Loucy (cell line): ENCODE data around the gene COX19.
"Not testable (repeated sequence)": the region's sequence is repeated elsewhere in the genome, so short reads cannot be mapped to it uniquely, and the experiment has no call there.

Source experiments
- H2AFZ ChIP-seq: fragments of 200-600 bp; sonication (generic); 2 replicates; pipeline ENCODE4 v1.6.0; 2016; ENCODE audit warnings: antibody characterized with exemption, mild to moderate bottlenecking, low read length, moderate library complexity
- H3F3A ChIP-seq: fragments of 200-600 bp; 2 replicates; pipeline ENCODE4 v1.6.0; 2016; ENCODE audit warnings: antibody characterized with exemption, low read depth, mild to moderate bottlenecking
- H3K27me3 ChIP-seq: fragments of 200-600 bp; sonication (generic); 2 replicates; pipeline ENCODE4 v1.6.1; 2014; ENCODE audit warnings: low read length, mild to moderate bottlenecking; ENCODE audit not compliant: insufficient read depth, poor library complexity, severe bottlenecking
- H3K36me3 ChIP-seq: fragments of 200-600 bp; sonication (generic); 2 replicates; pipeline ENCODE4 v1.6.1; 2016; ENCODE audit warnings: low read length; ENCODE audit not compliant: insufficient read depth
- H3K4me1 ChIP-seq: fragments of 200-600 bp; sonication (generic); 2 replicates; pipeline ENCODE4 v1.5.1; 2014; ENCODE audit warnings: low read length, mild to moderate bottlenecking; ENCODE audit not compliant: insufficient read depth, poor library complexity, severe bottlenecking
- H3K4me2 ChIP-seq: fragments of 200-600 bp; sonication (generic); 2 replicates; pipeline ENCODE4 v1.6.0; 2014; ENCODE audit warnings: antibody characterized with exemption, low read length, low read depth, mild to moderate bottlenecking; ENCODE audit not compliant: poor library complexity, severe bottlenecking
- H3K4me3 ChIP-seq: fragments of 200-600 bp; sonication (generic); 2 replicates; pipeline ENCODE4 v1.5.1; 2014; ENCODE audit warnings: low read length, mild to moderate bottlenecking, mixed read lengths; ENCODE audit not compliant: poor library complexity, severe bottlenecking
- H3K79me2 ChIP-seq: fragments of 200-600 bp; sonication (generic); 2 replicates; pipeline ENCODE4 v1.6.1; 2014; ENCODE audit warnings: low read length; ENCODE audit not compliant: insufficient read depth
- H3K9ac ChIP-seq: fragments of 200-600 bp; sonication (generic); 2 replicates; pipeline ENCODE4 v1.6.0; 2014; ENCODE audit warnings: mild to moderate bottlenecking, low read depth, low read length, moderate library complexity; ENCODE audit not compliant: poor library complexity, severe bottlenecking
- H3K9me2 ChIP-seq: fragments of 200-600 bp; sonication (generic); replicated peaks from 2 replicates; pipeline ENCODE4 v1.6.1; 2016; ENCODE audit warnings: low read depth, low read length, mixed read lengths
- H3K9me3 ChIP-seq: fragments of 200-600 bp; sonication (generic); 2 replicates; pipeline ENCODE4 v1.6.1; 2014; ENCODE audit warnings: mild to moderate bottlenecking, antibody characterized with exemption, low read length, low read depth; ENCODE audit not compliant: insufficient read depth
- H4K20me1 ChIP-seq: fragments of 200-600 bp; sonication (generic); 2 replicates; pipeline ENCODE4 v1.6.0; 2014; ENCODE audit warnings: antibody characterized with exemption, low read length, mild to moderate bottlenecking; ENCODE audit not compliant: insufficient read depth, poor library complexity, severe bottlenecking
- EZH2phosphoT487 ChIP-seq: fragments of 200-600 bp; IDR thresholded peaks from 2 replicates; pipeline ENCODE4 v1.6.1; 2018; ENCODE audit warnings: antibody characterized with exemption, mild to moderate bottlenecking, moderate library complexity, borderline replicate concordance
- TF ChIP-seq, protein P1 (sequence below): fragments of 200-600 bp; sonication (generic); conservative IDR thresholded peaks from 2 replicates; pipeline ENCODE4 v1.5.1; 2014; ENCODE audit warnings: mild to moderate bottlenecking, antibody characterized with exemption, low read length

COX19 gene

DNA sequence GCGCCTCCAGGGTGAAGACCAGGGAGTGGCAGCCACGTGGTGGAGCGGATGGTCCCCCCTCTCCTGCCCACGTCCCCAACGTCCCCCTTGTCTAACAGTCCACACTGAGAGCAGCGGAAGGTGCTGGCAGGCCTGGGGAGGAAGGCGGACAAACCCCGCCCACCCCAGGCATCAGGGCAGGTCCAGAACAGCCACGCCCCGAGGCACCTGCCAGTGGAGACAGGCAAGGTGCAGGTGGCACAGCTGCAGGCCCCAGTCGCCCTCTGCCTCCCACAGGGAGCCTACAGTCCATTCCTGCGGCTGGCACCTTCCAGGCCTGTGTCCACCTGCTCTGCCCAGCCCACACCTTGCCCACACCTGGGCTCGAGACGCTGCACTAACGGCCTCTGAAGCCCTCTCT, 32.6 kb upstream of the COX19 start:
- Histone ChIP-seq H3K4me2 (no peak overlapping the region), H3K4me3 (no peak overlapping the region), H3K36me3 (peaks cover 9% of the 10 kb centered on the region; the same call in 1 of the 2 replicates)

DNA sequence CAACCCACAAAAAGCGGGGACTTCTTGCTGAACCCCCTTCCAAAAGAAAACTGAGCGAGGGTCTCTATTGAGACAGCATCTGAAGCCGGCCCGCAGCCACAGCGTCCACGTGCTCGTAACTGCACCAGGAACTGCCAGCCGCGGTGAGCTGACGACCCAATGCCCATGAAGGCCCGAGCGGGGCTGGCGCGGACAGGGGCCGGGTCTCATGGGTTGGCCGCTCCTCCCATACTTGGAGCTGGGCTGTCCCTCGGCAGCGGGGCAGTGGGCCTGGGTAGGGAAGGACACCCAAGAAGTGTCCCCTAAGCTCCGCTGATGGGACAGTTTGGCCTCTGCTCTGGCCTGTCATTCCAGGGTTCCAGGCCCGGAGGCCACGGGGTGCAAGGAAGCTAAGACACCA, 30.0 kb upstream of the COX19 start:
- TF ChIP-seq, protein P1, sequence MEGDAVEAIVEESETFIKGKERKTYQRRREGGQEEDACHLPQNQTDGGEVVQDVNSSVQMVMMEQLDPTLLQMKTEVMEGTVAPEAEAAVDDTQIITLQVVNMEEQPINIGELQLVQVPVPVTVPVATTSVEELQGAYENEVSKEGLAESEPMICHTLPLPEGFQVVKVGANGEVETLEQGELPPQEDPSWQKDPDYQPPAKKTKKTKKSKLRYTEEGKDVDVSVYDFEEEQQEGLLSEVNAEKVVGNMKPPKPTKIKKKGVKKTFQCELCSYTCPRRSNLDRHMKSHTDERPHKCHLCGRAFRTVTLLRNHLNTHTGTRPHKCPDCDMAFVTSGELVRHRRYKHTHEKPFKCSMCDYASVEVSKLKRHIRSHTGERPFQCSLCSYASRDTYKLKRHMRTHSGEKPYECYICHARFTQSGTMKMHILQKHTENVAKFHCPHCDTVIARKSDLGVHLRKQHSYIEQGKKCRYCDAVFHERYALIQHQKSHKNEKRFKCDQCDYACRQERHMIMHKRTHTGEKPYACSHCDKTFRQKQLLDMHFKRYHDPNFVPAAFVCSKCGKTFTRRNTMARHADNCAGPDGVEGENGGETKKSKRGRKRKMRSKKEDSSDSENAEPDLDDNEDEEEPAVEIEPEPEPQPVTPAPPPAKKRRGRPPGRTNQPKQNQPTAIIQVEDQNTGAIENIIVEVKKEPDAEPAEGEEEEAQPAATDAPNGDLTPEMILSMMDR = no peak
- TF ChIP-seq EZH2phosphoT487 = no peak
- no peak overlapping the region for H3K4me2 ChIP-seq
- H4K20me1 ChIP-seq = no peaks in the 10 kb centered on the region
- no peaks in the 10 kb centered on the region for H3K9me2 ChIP-seq
- H3K9ac ChIP-seq = no peak overlapping the region
- no peaks in the 10 kb centered on the region for H3K4me1 ChIP-seq
- peaks cover 9% of the 10 kb centered on the region; the same call in 1 of the 2 replicates for H3K36me3 ChIP-seq
- H3K4me3 ChIP-seq = no peak overlapping the region
- no peaks in the 10 kb centered on the region for H3F3A ChIP-seq
- H3K79me2 ChIP-seq = no peaks in the 10 kb centered on the region
- H2AFZ ChIP-seq = no peak overlapping the region
- H3K9me3 ChIP-seq = no peaks in the 10 kb centered on the region
- no peaks in the 10 kb centered on the region for H3K27me3 ChIP-seq

More for the DNA sequence above, 32.6 kb upstream of the COX19 start:
- Histone ChIP-seq H3K79me2 (no peaks in the 10 kb centered on the region), H2AFZ (no peak overlapping the region), H3K27me3 (no peaks in the 10 kb centered on the region), H3K9me3 (no peaks in the 10 kb centered on the region), H3K9ac (no peak overlapping the region), H3K9me2 (no peaks in the 10 kb centered on the region), H4K20me1 (no peaks in the 10 kb centered on the region), H3K4me1 (no peaks in the 10 kb centered on the region), H3F3A (no peaks in the 10 kb centered on the region)
- no peak for TF ChIP-seq EZH2phosphoT487
- TF ChIP-seq, protein P1 = no peak

DNA sequence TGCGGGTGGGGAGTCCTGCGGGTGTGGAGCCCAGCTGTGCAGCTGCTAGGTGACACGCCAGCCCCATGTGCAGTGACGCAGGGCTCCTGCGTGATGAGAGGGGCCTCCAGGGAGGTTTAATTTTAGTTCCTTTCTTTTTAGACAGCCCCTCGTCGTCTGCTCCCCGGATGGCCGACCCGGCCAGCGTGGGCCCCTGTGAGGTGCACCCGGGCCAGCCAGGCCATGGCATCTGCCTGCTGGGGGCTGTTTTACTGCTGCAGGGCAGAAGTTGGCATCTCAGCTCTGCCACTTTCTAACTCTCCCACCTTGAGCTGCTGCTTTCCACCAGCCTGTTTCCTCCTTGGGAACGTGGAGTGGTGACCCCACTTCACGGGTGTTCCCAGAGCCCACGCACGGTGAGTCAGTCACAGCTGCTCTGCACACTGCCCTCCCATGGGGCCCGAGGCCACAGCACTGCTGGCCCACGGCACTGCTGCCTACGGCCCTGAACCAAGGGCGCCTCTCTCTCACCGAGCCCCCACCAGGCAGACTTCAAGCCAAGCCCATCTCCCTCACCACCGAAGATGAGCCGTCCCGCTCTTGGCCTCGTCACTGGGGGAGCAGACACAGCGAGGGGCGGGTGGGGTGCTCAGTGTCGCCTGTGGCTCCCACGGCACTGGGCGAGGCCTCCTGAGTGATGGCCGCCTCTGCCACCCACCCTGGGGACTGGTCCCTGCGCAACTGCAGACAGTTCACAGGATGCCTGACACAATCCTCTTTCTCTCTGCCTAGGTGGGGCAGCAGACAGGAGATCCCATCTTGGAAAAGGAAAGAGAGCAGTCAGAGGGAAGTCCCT, 28.9 kb upstream of the COX19 start:
- H3K4me3 ChIP-seq = no peak overlapping the region
- no peaks in the 10 kb centered on the region for H3K27me3 ChIP-seq
- no peaks in the 10 kb centered on the region for H3F3A ChIP-seq
- H3K36me3 ChIP-seq = peaks cover 4% of the 10 kb centered on the region; the same call in 1 of the 2 replicates
- no peak overlapping the region for H3K4me2 ChIP-seq
- H4K20me1 ChIP-seq = no peaks in the 10 kb centered on the region
- H3K9me2 ChIP-seq = no peaks in the 10 kb centered on the region
- H3K4me1 ChIP-seq = no peaks in the 10 kb centered on the region
- no peak overlapping the region for H3K9ac ChIP-seq
- no peak overlapping the region for H2AFZ ChIP-seq
- H3K9me3 ChIP-seq = no peaks in the 10 kb centered on the region
- TF ChIP-seq EZH2phosphoT487 = no peak
- TF ChIP-seq, protein P1 = no peak
- no peaks in the 10 kb centered on the region for H3K79me2 ChIP-seq

DNA sequence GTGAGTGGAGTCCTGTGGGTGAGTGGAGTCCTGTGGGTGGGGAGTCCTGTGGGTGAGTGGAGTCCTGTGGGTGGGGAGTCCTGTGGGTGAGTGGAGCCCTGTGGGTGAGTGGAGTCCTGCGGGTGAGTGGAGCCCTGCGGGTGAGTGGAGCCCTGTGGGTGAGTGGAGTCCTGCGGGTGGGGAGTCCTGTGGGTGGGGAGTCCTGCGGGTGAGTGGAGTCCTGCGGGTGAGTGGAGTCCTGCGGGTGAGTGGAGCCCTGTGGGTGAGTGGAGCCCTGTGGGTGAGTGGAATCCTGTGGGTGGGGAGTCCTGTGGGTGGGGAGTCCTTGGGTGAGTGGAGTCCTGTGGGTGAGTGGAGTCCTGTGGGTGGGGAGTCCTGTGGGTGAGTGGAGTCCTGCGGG, 27.1 kb upstream of the COX19 start:
- H2AFZ ChIP-seq, H3K9ac ChIP-seq, H3K27me3 ChIP-seq, H3K4me1 ChIP-seq, H3K9me2 ChIP-seq, H3K9me3 ChIP-seq, H3K4me3 ChIP-seq, H3K36me3 ChIP-seq, H3K79me2 ChIP-seq, H3F3A ChIP-seq, H4K20me1 ChIP-seq, H3K4me2 ChIP-seq: not testable (repeated sequence)

DNA sequence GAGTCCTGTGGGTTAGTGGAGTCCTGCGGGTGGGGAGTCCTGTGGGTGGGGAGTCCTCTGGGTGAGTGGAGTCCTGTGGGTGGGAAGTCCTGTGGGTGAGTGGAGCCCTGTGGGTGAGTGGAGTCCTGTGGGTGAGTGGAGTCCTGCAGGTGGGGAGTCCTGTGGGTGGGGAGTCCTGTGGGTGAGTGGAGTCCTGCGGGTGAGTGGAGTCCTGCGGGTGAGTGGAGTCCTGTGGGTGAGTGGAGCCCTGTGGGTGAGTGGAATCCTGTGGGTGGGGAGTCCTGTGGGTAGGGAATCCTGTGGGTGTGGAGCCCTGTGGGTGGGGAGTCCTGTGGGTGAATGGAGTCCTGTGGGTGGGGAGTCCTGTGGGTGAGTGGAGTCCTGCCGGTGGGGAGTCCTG, 26.7 kb upstream of the COX19 start:
- H3K27me3 ChIP-seq, H2AFZ ChIP-seq, H3F3A ChIP-seq, H3K79me2 ChIP-seq, H3K9me3 ChIP-seq, H3K9ac ChIP-seq, H3K4me1 ChIP-seq, H3K4me3 ChIP-seq, H4K20me1 ChIP-seq, H3K9me2 ChIP-seq, H3K36me3 ChIP-seq, H3K4me2 ChIP-seq: not testable (repeated sequence)
